GM12878 (cell line): ENCODE measurements around the gene MAD2L2. TPM values are rescaled to one million over a fixed set of nuclear protein-coding genes. Genes with fewer than 3 reads are reported as not detected.

Source experiments
- ATAC-seq: fragments of 200-7000 bp; cut with Tn5 transposase; 3 replicates; pipeline ENCODE4 v1.9.1; 2020; ENCODE audit warnings: mild to moderate bottlenecking, moderate library complexity
- BruUV-seq: library from RNA; stranded (reverse); fragments of 400-500 nt; replicated peaks from 2 replicates; lab custom pipeline; 2021; lab: Mats Ljungman, UMichigan
- CTCF ChIA-PET: fragments of 300-600 bp; sonication (Branson Sonifier 250); formaldehyde crosslinking; extraction: SDS; loops from one replicate; lab custom pipeline; 2021; ENCODE audit warnings: inconsistent platforms; lab: Yijun Ruan, JAX
- POLR2A ChIA-PET: fragments of 350-600 bp; formaldehyde crosslinking; extraction: SDS; loops from one replicate; lab custom pipeline; 2021; ENCODE audit warnings: inconsistent platforms; lab: Charles Lee
- RAD21 ChIA-PET: fragments of 300-600 bp; sonication (Branson Sonifier 250); formaldehyde crosslinking; loops from one replicate; lab custom pipeline; 2023; ENCODE audit warnings: antibody characterized with exemption; ENCODE audit not compliant: unreplicated experiment; lab: Charles Lee
- SMC1A ChIA-PET: fragments of 300-600 bp; sonication (Branson Sonifier 250); formaldehyde crosslinking; loops from one replicate; lab custom pipeline; 2023; ENCODE audit not compliant: unreplicated experiment, uncharacterized antibody; lab: Charles Lee
- DNase-seq: peaks from one replicate; pipeline ENCODE4 v3.0.0-alpha.2; 2011; ENCODE audit warnings: low read depth, low spot score
- FAIRE-seq: peaks from 3 replicates; lab custom pipeline; 2011; peaks lifted over from hg19 to GRCh38; lab: Jason Lieb, UNC
- H2AFZ ChIP-seq: 2 replicates; pipeline ENCODE4 v1.6.0; 2011; ENCODE audit warnings: low read depth, low read length, control low read depth; ENCODE audit not compliant: control insufficient read depth
- H3K27ac ChIP-seq: 2 replicates; pipeline ENCODE4 v1.5.1; 2011; ENCODE audit warnings: control low read depth; ENCODE audit not compliant: control insufficient read depth, insufficient read depth
- H3K27me3 ChIP-seq, 2 experiments: replicated peaks in 1 of 2; 2 replicates each; pipeline versions ENCODE4 v1.6.0 to v1.6.1; 2011; ENCODE audit warnings: low read length in 1 of 2; ENCODE audit not compliant: control insufficient read depth in 2 of 2, insufficient read depth in 2 of 2
- H3K36me3 ChIP-seq, 2 experiments: 2 replicates each; pipeline ENCODE4 v1.5.1; 2011; ENCODE audit warnings: low read length in 1 of 2; ENCODE audit not compliant: control insufficient read depth in 2 of 2, insufficient read depth in 2 of 2
- H3K4me1 ChIP-seq: 2 replicates; pipeline ENCODE4 v1.6.1; 2011; ENCODE audit warnings: mild to moderate bottlenecking, low read length, moderate library complexity, mixed read lengths; ENCODE audit not compliant: control insufficient read depth, insufficient read depth
- H3K4me2 ChIP-seq: 2 replicates; pipeline ENCODE4 v1.6.0; 2011; ENCODE audit warnings: control low read depth; ENCODE audit not compliant: control insufficient read depth, insufficient read depth
- H3K4me3 ChIP-seq: fragments of 200-600 bp; sonication (generic); 2 replicates; pipeline ENCODE4 v1.5.1; 2016
- H3K79me2 ChIP-seq: 2 replicates; pipeline ENCODE4 v1.6.0; 2011; ENCODE audit warnings: low read length; ENCODE audit not compliant: control insufficient read depth, insufficient read depth
- H3K9ac ChIP-seq: 2 replicates; pipeline ENCODE4 v1.8.0; 2011; ENCODE audit warnings: low read length, control low read depth, mixed read lengths; ENCODE audit not compliant: control insufficient read depth, insufficient read depth
- H3K9me3 ChIP-seq: replicated peaks from 3 replicates; pipeline ENCODE4 v1.5.1; 2011; ENCODE audit warnings: mild to moderate bottlenecking, low read length; ENCODE audit not compliant: control insufficient read depth, insufficient read depth
- H4K20me1 ChIP-seq: 2 replicates; pipeline ENCODE4 v1.6.0; 2011; ENCODE audit not compliant: control insufficient read depth, insufficient read depth
- CEBPZ ChIP-seq: fragments of 150-350 bp; IDR thresholded peaks from 2 replicates; pipeline ENCODE4 v1.6.1; 2016; ENCODE audit warnings: low read depth, low read length
- IKZF2 ChIP-seq, 2 experiments: fragments of 450-650 bp; IDR thresholded peaks; 2 replicates each; pipeline ENCODE4 v1.6.1; 2017; ENCODE audit warnings: mild to moderate bottlenecking in 2 of 2, moderate library complexity in 2 of 2
- MXI1 ChIP-seq: fragments of 150-350 bp; IDR thresholded peaks from 2 replicates; pipeline ENCODE4 v1.6.1; 2011; ENCODE audit warnings: low read depth, mild to moderate bottlenecking, inconsistent platforms, low read length, improper control_type of control experiment
- PAX8 ChIP-seq: fragments of 450-650 bp; IDR thresholded peaks from 2 replicates; pipeline ENCODE4 v1.6.1; 2017; ENCODE audit warnings: mild to moderate bottlenecking, moderate library complexity
- PBX3 ChIP-seq: IDR thresholded peaks from 2 replicates; pipeline ENCODE4 v1.6.1; 2011; ENCODE audit warnings: mild to moderate bottlenecking, low read depth, low read length, moderate library complexity; ENCODE audit not compliant: insufficient replicate concordance
- POU2F2 ChIP-seq: IDR thresholded peaks from 3 replicates; pipeline ENCODE4 v1.6.1; 2011; ENCODE audit warnings: low read depth, mild to moderate bottlenecking, low read length, borderline replicate concordance
- SIX5 ChIP-seq: IDR thresholded peaks from 2 replicates; pipeline ENCODE4 v1.6.1; 2011; ENCODE audit warnings: mild to moderate bottlenecking, low read depth, low read length, moderate library complexity; ENCODE audit not compliant: severe bottlenecking
- SMARCA5 ChIP-seq: fragments of 450-650 bp; IDR thresholded peaks from 2 replicates; pipeline ENCODE4 v1.6.1; 2017; ENCODE audit warnings: mild to moderate bottlenecking
- TAF1 ChIP-seq: IDR thresholded peaks from 2 replicates; pipeline ENCODE4 v1.6.1; 2011; ENCODE audit warnings: mild to moderate bottlenecking, low read depth, low read length, borderline replicate concordance
- TCF7 ChIP-seq: IDR thresholded peaks from 2 replicates; pipeline ENCODE4 v1.6.1; 2014; ENCODE audit warnings: antibody characterized with exemption, borderline replicate concordance
- ZBTB4 ChIP-seq: fragments of 450-650 bp; formaldehyde crosslinking; IDR thresholded peaks from 2 replicates; pipeline ENCODE4 v1.4.0; 2022; ENCODE audit warnings: mild to moderate bottlenecking, moderate library complexity
- ZNF217 ChIP-seq: fragments of 450-650 bp; IDR thresholded peaks from 2 replicates; pipeline ENCODE4 v1.6.1; 2017; ENCODE audit warnings: antibody characterized with exemption, mild to moderate bottlenecking
- WGBS: methylation state at CpG from one replicate; pipeline ENCODE4 v1.1.6; 2016; ENCODE audit warnings: low lambda C conversion rate; ENCODE audit not compliant: insufficient replicate concordance, insufficient coverage; ENCODE audit errors: missing lambda C conversion rate; 5-methylcytosine and 5-hydroxymethylcytosine counted together
- in situ Hi-C: fragments of 300-500 bp; cut with MboI; formaldehyde crosslinking; loops from 9 replicates; pipeline ENCODE4 v1.14.3; 2018; ENCODE audit warnings: mixed read lengths
- intact Hi-C: fragments of 100-400 bp; cut with micrococcal nuclease; formaldehyde crosslinking; loops from one replicate; pipeline ENCODE4 v1.14.2; 2022; ENCODE audit not compliant: unreplicated experiment
- polyA plus RNA-seq, 11 experiments: library from polyadenylated mRNA; depleted of rRNA in 4 of 11; unstranded in 6 of 11; stranded (reverse) in 5 of 11; fragments of >200 nt; fragmentation: Nextera tagmentation in 4 of 11; fragmentation: Illumina TruSeq in 1 of 11; extraction: Ambion mirVana in 4 of 11; extraction: Trizol in 1 of 11; gene quantifications; 1 replicate in 1 of 11; 2 replicates in 10 of 11; pipeline versions ENCODE4 v1.2.1 to v1.2.3, GENCODE V29; 2011 to 2016; ENCODE audit warnings: inconsistent platforms in 2 of 11, missing spikeins in 2 of 11, low read depth in 1 of 11
- total RNA-seq, 4 experiments: library from RNA; depleted of rRNA in 3 of 4; stranded (reverse); fragments of >200 nt in 3 of 4; fragmentation: Illumina TruSeq in 1 of 4; extraction: Trizol in 1 of 4; gene quantifications; 2 replicates each; pipeline versions ENCODE4 v1.2.1 to v1.2.3, GENCODE V29; 2013 to 2021
- TF ChIP-seq, protein P1 (sequence below): fragments of 450-650 bp; IDR thresholded peaks from 2 replicates; pipeline ENCODE4 v1.6.1; 2017; ENCODE audit warnings: mild to moderate bottlenecking, low read depth, inconsistent platforms; ENCODE audit not compliant: poor library complexity, severe bottlenecking

Gene MAD2L2
- total and polyA plus RNA-seq, 10 of the 15 experiments (the other 5 are each of a cell fraction or from before 2014, with no cell fraction given), result 3.5 to 95.0 (median 53.2) TPM

GRCh38 chr1:11646317-11646716 is 34.6 kb downstream of the MAD2L2 start:
- CTCF ChIA-PET, result interaction anchor here (0.6 to 5.9 kb wide), 25 partner anchors 9 to 1152 kb away, joined by 3 to 132 read pairs (median 4); partner anchors contain the start of genes AGTRAP, DISP3, FBXO6 and UBIAD1
- in situ Hi-C loops, result no loop called here
- TF ChIP-seq CEBPZ, result no peak
- TF ChIP-seq PBX3, result no peak
- TF ChIP-seq TCF7, result no peak
- TF ChIP-seq TAF1, result no peak
- TF ChIP-seq, protein P1, sequence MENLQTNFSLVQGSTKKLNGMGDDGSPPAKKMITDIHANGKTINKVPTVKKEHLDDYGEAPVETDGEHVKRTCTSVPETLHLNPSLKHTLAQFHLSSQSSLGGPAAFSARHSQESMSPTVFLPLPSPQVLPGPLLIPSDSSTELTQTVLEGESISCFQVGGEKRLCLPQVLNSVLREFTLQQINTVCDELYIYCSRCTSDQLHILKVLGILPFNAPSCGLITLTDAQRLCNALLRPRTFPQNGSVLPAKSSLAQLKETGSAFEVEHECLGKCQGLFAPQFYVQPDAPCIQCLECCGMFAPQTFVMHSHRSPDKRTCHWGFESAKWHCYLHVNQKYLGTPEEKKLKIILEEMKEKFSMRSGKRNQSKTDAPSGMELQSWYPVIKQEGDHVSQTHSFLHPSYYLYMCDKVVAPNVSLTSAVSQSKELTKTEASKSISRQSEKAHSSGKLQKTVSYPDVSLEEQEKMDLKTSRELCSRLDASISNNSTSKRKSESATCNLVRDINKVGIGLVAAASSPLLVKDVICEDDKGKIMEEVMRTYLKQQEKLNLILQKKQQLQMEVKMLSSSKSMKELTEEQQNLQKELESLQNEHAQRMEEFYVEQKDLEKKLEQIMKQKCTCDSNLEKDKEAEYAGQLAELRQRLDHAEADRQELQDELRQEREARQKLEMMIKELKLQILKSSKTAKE, result no peak
- TF ChIP-seq PAX8, result no peak
- TF ChIP-seq ZBTB4 (CRISPR knock-in tag), result no peak
- TF ChIP-seq SIX5, result no peak
- TF ChIP-seq POU2F2, result no peak
- TF ChIP-seq SMARCA5, result no peak
- no peak for TF ChIP-seq IKZF2 (IDR thresholded peaks at IDR 0.05)
- no peak for TF ChIP-seq ZNF217
- no peak for TF ChIP-seq MXI1
- TF ChIP-seq, all 136 proteins: peak for 0
- FAIRE-seq (no peak), DNase-seq (no peak), ATAC-seq (no peak)
- no peak overlapping the region for H2AFZ ChIP-seq
- no peak overlapping the region for H3K9ac ChIP-seq
- H3K27me3 ChIP-seq, result no peaks in the 10 kb centered on the region; a peak in 2 of 4 replicates
- BruUV-seq, result no TSS peak
- intact Hi-C loops, result no loop called here
- no peaks in the 10 kb centered on the region for H4K20me1 ChIP-seq
- WGBS, result 64% methylated on average over 9 of the region's 9 CpGs
- H3K9me3 ChIP-seq, result no peaks in the 10 kb centered on the region
- SMC1A ChIA-PET, result interaction anchor here (6.3 kb wide), 1 partner anchor 610 kb away, joined by 57 read pairs; no protein-coding TSS in a partner anchor
- H3K4me1 ChIP-seq, result no peaks in the 10 kb centered on the region
- no peaks in the 10 kb centered on the region for H3K36me3 ChIP-seq
- H3K4me2 ChIP-seq, result no peak overlapping the region
- H3K27ac ChIP-seq, result no peak overlapping the region
- POLR2A ChIA-PET, result no interaction called here
- H3K4me3 ChIP-seq, result no peak overlapping the region
- H3K79me2 ChIP-seq, result no peaks in the 10 kb centered on the region
- RAD21 ChIA-PET, result interaction anchor here (0.6 to 6.7 kb wide), 5 partner anchors 73 to 609 kb away, joined by 3 to 91 read pairs (median 4); no protein-coding TSS in a partner anchor
